Left ventricle myocardium inferior (tissue), 1 donor: ENCODE results near the gene KIAA1671. TPM values are rescaled to one million over a fixed set of nuclear protein-coding genes. Genes with fewer than 3 reads are reported as not detected.

Experiments
- DNase-seq: peaks from one replicate; pipeline ENCODE4 v3.0.0-alpha.2; 2020
- H3K27ac ChIP-seq: fragments of 200-600 bp; replicated peaks from 2 replicates; pipeline ENCODE4 v1.8.0; 2021
- H3K27me3 ChIP-seq: fragments of 200-600 bp; 2 replicates; pipeline ENCODE4 v1.8.0; 2021; ENCODE audit warnings: low read depth
- H3K36me3 ChIP-seq: fragments of 200-600 bp; 2 replicates; pipeline ENCODE4 v1.8.0; 2021
- H3K4me1 ChIP-seq: fragments of 200-600 bp; 2 replicates; pipeline ENCODE4 v1.8.0; 2021
- H3K4me3 ChIP-seq: fragments of 200-600 bp; 2 replicates; pipeline ENCODE4 v1.8.0; 2021; ENCODE audit warnings: mild to moderate bottlenecking, moderate library complexity
- H3K9me3 ChIP-seq: fragments of 200-600 bp; replicated peaks from 2 replicates; pipeline ENCODE4 v1.8.0; 2021
- CTCF ChIP-seq: fragments of 200-600 bp; IDR thresholded peaks from 2 replicates; pipeline ENCODE4 v1.8.0; 2021; ENCODE audit warnings: antibody characterized with exemption, mild to moderate bottlenecking, borderline replicate concordance
- intact Hi-C: fragments of 100-400 bp; cut with micrococcal nuclease; formaldehyde crosslinking; loops from one replicate; pipeline ENCODE4 v1.11.0; 2022
- total RNA-seq: library from RNA; stranded (reverse); fragmentation: NEBNext Ultra II Directional; extraction: Animal tissue kit (Norgen Biotek cat#: 25700); gene quantifications from one replicate; pipeline ENCODE4 v1.2.1, GENCODE V29; 2021
- donor health status: DM: no; HTN: yes; CAD: no; lungs with severe emphysema.

Gene KIAA1671
- total RNA-seq, 1 donor from 2014 or later: 12.2 TPM

- no peak for DNase-seq
- Histone ChIP-seq H3K36me3 (no peaks in the 10 kb centered on the region), H3K9me3 (no peaks in the 10 kb centered on the region), H3K27ac (no peak overlapping the region), H3K4me1 (no peaks in the 10 kb centered on the region), H3K4me3 (no peak overlapping the region), H3K27me3 (no peaks in the 10 kb centered on the region)
- no peak for TF ChIP-seq CTCF
- intact Hi-C loops: no loop called here
Measured at GRCh38 chr22:25205847-25206246, 253.3 kb downstream of the KIAA1671 start.

- TF ChIP-seq CTCF: no peak
- Histone ChIP-seq H3K27ac (no peak overlapping the region), H3K4me3 (no peak overlapping the region), H3K4me1 (no peaks in the 10 kb centered on the region), H3K36me3 (no peaks in the 10 kb centered on the region), H3K27me3 (no peaks in the 10 kb centered on the region), H3K9me3 (no peaks in the 10 kb centered on the region)
- no peak for DNase-seq
- intact Hi-C loops: no loop called here
Measured at GRCh38 chr22:25206998-25207397, 254.5 kb downstream of the KIAA1671 start.

GRCh38 chr22:25207553-25208157, 255.1 kb downstream of the KIAA1671 start:
- no peak overlapping the region for H3K27ac ChIP-seq
- no peak for DNase-seq
- intact Hi-C loops: no loop called here
- peaks cover 4% of the 10 kb centered on the region for H3K9me3 ChIP-seq
- TF ChIP-seq CTCF: no peak
- H3K36me3 ChIP-seq: no peaks in the 10 kb centered on the region
- H3K27me3 ChIP-seq: no peaks in the 10 kb centered on the region
- H3K4me3 ChIP-seq: no peak overlapping the region
- H3K4me1 ChIP-seq: no peaks in the 10 kb centered on the region

- peaks cover 2% of the 10 kb centered on the region for H3K27me3 ChIP-seq
- no peaks in the 10 kb centered on the region for H3K36me3 ChIP-seq
- H3K9me3 ChIP-seq: peaks cover 11% of the 10 kb centered on the region
- no peak for TF ChIP-seq CTCF
- no peaks in the 10 kb centered on the region for H3K4me1 ChIP-seq
- no peak overlapping the region for H3K27ac ChIP-seq
- no peak overlapping the region for H3K4me3 ChIP-seq
- intact Hi-C loops: no loop called here
- DNase-seq: no peak
Measured at GRCh38 chr22:25208328-25208727, 255.8 kb downstream of the KIAA1671 start.

- Histone ChIP-seq H3K27me3 (peaks cover 5% of the 10 kb centered on the region), H3K4me3 (no peak overlapping the region), H3K4me1 (no peaks in the 10 kb centered on the region), H3K9me3 (peaks cover 15% of the 10 kb centered on the region), H3K36me3 (no peaks in the 10 kb centered on the region), H3K27ac (no peak overlapping the region)
- intact Hi-C loops: no loop called here
- DNase-seq: no peak
- TF ChIP-seq CTCF: no peak
Measured at GRCh38 chr22:25208743-25209505, 256.4 kb downstream of the KIAA1671 start.
